HCT116 (cell line): Measurements from ENCODE around the gene ABCB10.

ENCODE experiments used
- CTCF ChIP-seq, 3 experiments: fragments of 200-600 bp in 1 of 3; sonication (generic) in 1 of 3; IDR thresholded peaks in 2 of 3; conservative IDR thresholded peaks in 1 of 3; 2 replicates each; pipeline ENCODE4 v1.5.1; 2012 to 2017; ENCODE audit warnings: low read depth in 2 of 3, low read length in 2 of 3, antibody characterized with exemption in 1 of 3, borderline replicate concordance in 1 of 3, control low read depth in 1 of 3, mild to moderate bottlenecking in 1 of 3, mixed read lengths in 1 of 3, mixed run types in 1 of 3, moderate library complexity in 1 of 3; ENCODE audit not compliant: insufficient read depth in 1 of 3
- JUND ChIP-seq: IDR thresholded peaks from 2 replicates; pipeline ENCODE4 v1.6.1; 2012
- POLR2A ChIP-seq: IDR thresholded peaks from 2 replicates; pipeline ENCODE4 v1.7.0; 2011; ENCODE audit warnings: borderline replicate concordance; ENCODE audit not compliant: insufficient read depth, insufficient read length; ENCODE audit errors: extremely low read depth
- POLR2AphosphoS5 ChIP-seq: IDR thresholded peaks from 2 replicates; pipeline ENCODE4 v1.6.1; 2011; ENCODE audit warnings: mild to moderate bottlenecking, low read depth, low read length, moderate library complexity
- RAD21 ChIP-seq: IDR thresholded peaks from 2 replicates; pipeline ENCODE4 v1.6.1; 2012; ENCODE audit warnings: low read depth, mild to moderate bottlenecking
- YY1 ChIP-seq: IDR thresholded peaks from 2 replicates; pipeline ENCODE4 v1.6.1; 2011; ENCODE audit warnings: low read length, low read depth, moderate library complexity, mild to moderate bottlenecking; ENCODE audit not compliant: insufficient replicate concordance; ENCODE audit errors: extremely low read depth

GRCh38 chr1:229567109-229567868, 8.8 kb upstream of the ABCB10 start:
- TF ChIP-seq POLR2A (no peak), CTCF (IDR thresholded peaks at IDR 0.05 in 2 of 3, conservative IDR thresholded peaks at IDR 0.05 in 1 of 3; ENCODE audit: borderline replicate concordance in 1 of 3, insufficient read depth in 1 of 3, low read depth in 2 of 3, low read length in 2 of 3) (no peak), POLR2AphosphoS5 (no peak), RAD21 (no peak), YY1 (no peak), JUND (no peak)
